Transverse colon (tissue), 4 donors: ENCODE measurements around the gene STPG1. TPM values are rescaled to one million over a fixed set of nuclear protein-coding genes. Genes with fewer than 3 reads are reported as not detected.
A peak's percentile ranks its signal among the peaks of the same experiment; 100 is the strongest.

Experiments used
- DNase-seq: peaks from one replicate; pipeline ENCODE4 v3.0.0-alpha.2; 2019
- H3K27ac ChIP-seq, 4 donors: fragments of 200-600 bp; sonication (generic); 2 replicates each; pipeline ENCODE4 v1.5.1; 2016 to 2018; ENCODE audit warnings: inconsistent platforms in 4 of 4
- H3K27me3 ChIP-seq: fragments of 200-600 bp; sonication (generic); 2 replicates; pipeline ENCODE4 v1.5.1; 2017; ENCODE audit warnings: inconsistent platforms
- H3K36me3 ChIP-seq, 4 donors: fragments of 200-600 bp; sonication (generic); 2 replicates each; pipeline ENCODE4 v1.5.1; 2017 to 2019; ENCODE audit warnings: inconsistent platforms in 4 of 4
- H3K4me1 ChIP-seq, 4 donors: fragments of 200-600 bp; sonication (generic); 2 replicates each; pipeline ENCODE4 v1.5.1; 2017 to 2020; ENCODE audit warnings: inconsistent platforms in 4 of 4
- H3K4me3 ChIP-seq, 4 donors: fragments of 200-600 bp; sonication (generic); 1 replicate in 1 of 4; 2 replicates in 3 of 4; pipeline versions ENCODE4 v1.5.1 to v1.6.1; 2017 to 2019; ENCODE audit warnings: inconsistent platforms in 4 of 4
- H3K9me3 ChIP-seq, 2 donors: fragments of 200-600 bp; sonication (generic); 2 replicates each; pipeline ENCODE4 v1.5.1; 2017 to 2019; ENCODE audit warnings: inconsistent platforms in 2 of 2
- EP300 ChIP-seq: sonication (generic); formaldehyde crosslinking; IDR thresholded peaks from one replicate; pipeline ENCODE4 v1.6.1; 2017; ENCODE audit warnings: antibody characterized with exemption, low read depth
- POLR2A ChIP-seq: fragments of 450-650 bp; IDR thresholded peaks from one replicate; pipeline ENCODE4 v1.6.1; 2016; ENCODE audit warnings: antibody characterized with exemption, mild to moderate bottlenecking, moderate library complexity
- POLR2AphosphoS5 ChIP-seq, 3 donors: sonication (generic); formaldehyde crosslinking; IDR thresholded peaks; one replicate each; pipeline ENCODE4 v1.6.1; 2016; ENCODE audit warnings: antibody characterized with exemption in 3 of 3
- WGBS, 2 donors: methylation state at CpG; one replicate each; pipeline ENCODE4 v1.1.5; 2018; ENCODE audit warnings: low coverage in 1 of 2; 5-methylcytosine and 5-hydroxymethylcytosine counted together
- in situ Hi-C, 4 donors: fragments of 200-750 bp; cut with MboI; loops; one replicate each; pipeline versions ENCODE4 v1.15.0 to v1.15.1; 2017; ENCODE audit warnings: low sequenced_read_pairs in 3 of 4, low pct_ligation_motif_present in 1 of 4, low pct_unique_long_range_greater_than_20kb in 1 of 4
- intact Hi-C: fragments of 100-400 bp; cut with DNase I; formaldehyde crosslinking; loops from one replicate; pipeline ENCODE4 v1.15.1; 2023; ENCODE audit warnings: low total_unique reads
- total RNA-seq, 4 donors: library from RNA; depleted of rRNA; stranded (reverse); fragments of >200 nt; gene quantifications; one replicate each; pipeline ENCODE4 v1.1.0, GENCODE V29; 2016
- TF ChIP-seq, protein P1 (sequence below), 5 experiments: fragments of 200-600 bp in 3 of 5; fragments of 450-650 bp in 2 of 5; sonication (generic) in 3 of 5; IDR thresholded peaks; 1 replicate in 2 of 5; 2 replicates in 3 of 5; pipeline ENCODE4 v1.5.1; 2016 to 2017; ENCODE audit warnings: antibody characterized with exemption in 5 of 5, inconsistent platforms in 3 of 5, mild to moderate bottlenecking in 2 of 5, moderate library complexity in 1 of 5

The STPG1 gene
- total RNA-seq, 4 donors from 2014 or later, result 4.6 to 33.7 (median 23.3) TPM

- intact Hi-C loops, result no loop called here
- no peak for TF ChIP-seq EP300
- TF ChIP-seq POLR2A, result no peak
- TF ChIP-seq, protein P1, sequence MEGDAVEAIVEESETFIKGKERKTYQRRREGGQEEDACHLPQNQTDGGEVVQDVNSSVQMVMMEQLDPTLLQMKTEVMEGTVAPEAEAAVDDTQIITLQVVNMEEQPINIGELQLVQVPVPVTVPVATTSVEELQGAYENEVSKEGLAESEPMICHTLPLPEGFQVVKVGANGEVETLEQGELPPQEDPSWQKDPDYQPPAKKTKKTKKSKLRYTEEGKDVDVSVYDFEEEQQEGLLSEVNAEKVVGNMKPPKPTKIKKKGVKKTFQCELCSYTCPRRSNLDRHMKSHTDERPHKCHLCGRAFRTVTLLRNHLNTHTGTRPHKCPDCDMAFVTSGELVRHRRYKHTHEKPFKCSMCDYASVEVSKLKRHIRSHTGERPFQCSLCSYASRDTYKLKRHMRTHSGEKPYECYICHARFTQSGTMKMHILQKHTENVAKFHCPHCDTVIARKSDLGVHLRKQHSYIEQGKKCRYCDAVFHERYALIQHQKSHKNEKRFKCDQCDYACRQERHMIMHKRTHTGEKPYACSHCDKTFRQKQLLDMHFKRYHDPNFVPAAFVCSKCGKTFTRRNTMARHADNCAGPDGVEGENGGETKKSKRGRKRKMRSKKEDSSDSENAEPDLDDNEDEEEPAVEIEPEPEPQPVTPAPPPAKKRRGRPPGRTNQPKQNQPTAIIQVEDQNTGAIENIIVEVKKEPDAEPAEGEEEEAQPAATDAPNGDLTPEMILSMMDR (IDR thresholded peaks at IDR 0.05), result no peak
- TF ChIP-seq POLR2AphosphoS5 (IDR thresholded peaks at IDR 0.05), result no peak
- Histone ChIP-seq H3K36me3 (peaks cover 0 to 20% (median 0%) of the 10 kb centered on the region in 4 donors), H3K4me1 (peaks cover 10 to 48% (median 37%) of the 10 kb centered on the region in 4 donors), H3K4me3 (no peak overlapping the region), H3K27me3 (no peaks in the 10 kb centered on the region), H3K9me3 (no peaks in the 10 kb centered on the region), H3K27ac (no peak overlapping the region)
- no peak for DNase-seq
- in situ Hi-C loops, result no loop called here
- 92 to 100% methylated on average over 1 to 2 of the region's 2 CpGs for WGBS, 2 donors
Observed at GRCh38 chr1:24421502-24421901, 7.9 kb upstream of the STPG1 start.

GRCh38 chr1:24420547-24420946, 7.0 kb upstream of the STPG1 start:
- in situ Hi-C loops, result no loop called here
- TF ChIP-seq EP300 (no peak), POLR2AphosphoS5 (IDR thresholded peaks at IDR 0.05) (no peak), POLR2A (no peak)
- TF ChIP-seq, protein P1 (IDR thresholded peaks at IDR 0.05), result no peak
- Histone ChIP-seq H3K36me3 (peaks cover 0 to 20% (median 0%) of the 10 kb centered on the region in 4 donors), H3K4me3 (no peak overlapping the region), H3K27ac (no peak overlapping the region), H3K9me3 (no peaks in the 10 kb centered on the region), H3K27me3 (no peaks in the 10 kb centered on the region), H3K4me1 (peaks cover 12 to 46% (median 37%) of the 10 kb centered on the region in 4 donors)
- 66 to 75% methylated on average over 4 of the region's 4 CpGs for WGBS, 2 donors
- intact Hi-C loops, result no loop called here
- no peak for DNase-seq

GRCh38 chr1:24418898-24419628, 5.5 kb upstream of the STPG1 start:
- no peaks in the 10 kb centered on the region for H3K9me3 ChIP-seq
- no peak for TF ChIP-seq POLR2AphosphoS5 (IDR thresholded peaks at IDR 0.05)
- no peak for TF ChIP-seq EP300
- TF ChIP-seq, protein P1 (IDR thresholded peaks at IDR 0.05), result no peak
- TF ChIP-seq POLR2A, result no peak
- H3K27ac ChIP-seq, result peak overlapping the region; percentile 46 to 87 (median 55)
- H3K36me3 ChIP-seq, result peaks cover 0 to 20% (median 0%) of the 10 kb centered on the region in 4 donors
- no peaks in the 10 kb centered on the region for H3K27me3 ChIP-seq
- H3K4me3 ChIP-seq, result no peak overlapping the region
- 64 to 67% methylated on average over 4 to 14 of the region's 14 CpGs for WGBS, 2 donors
- in situ Hi-C loops, result loop anchor here in 1 of 4 donors (10.0 kb wide), 1 partner anchor 166 kb away; no protein-coding TSS in a partner anchor
- H3K4me1 ChIP-seq, result peaks cover 12 to 46% (median 40%) of the 10 kb centered on the region in 4 donors
- intact Hi-C loops, result no loop called here
- peak; percentile 67 for DNase-seq

DNA sequence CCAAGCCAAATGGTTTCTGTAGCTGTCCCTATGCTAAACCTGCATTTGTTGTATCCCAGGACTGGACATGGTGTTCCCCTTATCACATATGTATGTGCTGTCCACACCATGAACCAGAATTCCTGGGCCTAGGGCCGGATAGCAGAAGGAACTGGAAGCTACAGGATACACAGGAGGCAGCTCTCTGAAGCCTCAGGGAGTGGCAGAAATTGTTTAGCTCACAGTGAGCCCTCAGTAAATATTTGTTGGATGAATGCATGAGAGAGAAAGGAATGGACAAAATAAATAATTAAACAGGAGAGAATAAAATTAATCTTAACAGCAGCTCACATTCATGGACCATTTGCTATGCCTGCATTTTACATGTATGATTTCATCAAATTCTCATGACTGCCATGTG, 4.1 kb upstream of the STPG1 start:
- Histone ChIP-seq H3K9me3 (no peaks in the 10 kb centered on the region), H3K4me1 (peaks cover 14 to 56% (median 48%) of the 10 kb centered on the region in 4 donors), H3K27ac (peak overlapping the region; percentile 83 to 89 (median 86)), H3K36me3 (peaks cover 0 to 20% (median 0%) of the 10 kb centered on the region in 4 donors), H3K4me3 (no peak overlapping the region), H3K27me3 (no peaks in the 10 kb centered on the region)
- DNase-seq, result no peak
- TF ChIP-seq, protein P1 (IDR thresholded peaks at IDR 0.05), result no peak
- TF ChIP-seq POLR2A (no peak), EP300 (no peak), POLR2AphosphoS5 (IDR thresholded peaks at IDR 0.05) (no peak)
- intact Hi-C loops, result no loop called here
- 71% methylated on average over 1 of the region's 1 CpG; no CpG with 5 or more reads in 1 of the 2 donors for WGBS, 2 donors
- in situ Hi-C loops, result loop anchor here in 1 of 4 donors (10.0 kb wide), 1 partner anchor 167 kb away; no protein-coding TSS in a partner anchor
